WERI-Rb-1 (cell line): ENCODE data around the gene NFKB1.
A peak's percentile ranks its signal among the peaks of the same experiment; 100 is the strongest.

Experiments used
- DNase-seq: peaks from one replicate; pipeline ENCODE4 v3.0.0-alpha.2; 2020
- H3K27ac ChIP-seq: fragments of 250-450 bp; sonication (Bioruptor Pico); 2 replicates; pipeline ENCODE4 v1.5.1; 2020; ENCODE audit warnings: mild to moderate bottlenecking, moderate library complexity
- H3K27me3 ChIP-seq: fragments of 250-450 bp; sonication (Bioruptor Pico); 2 replicates; pipeline ENCODE4 v1.5.1; 2021; ENCODE audit warnings: mild to moderate bottlenecking, low read depth, moderate library complexity; ENCODE audit not compliant: insufficient read depth, severe bottlenecking
- H3K36me3 ChIP-seq: fragments of 250-450 bp; sonication (Bioruptor Pico); 2 replicates; pipeline ENCODE4 v1.5.1; 2020; ENCODE audit warnings: mild to moderate bottlenecking, moderate library complexity
- H3K4me3 ChIP-seq: 2 replicates; pipeline ENCODE4 v1.5.1; 2011; ENCODE audit warnings: low read depth, mild to moderate bottlenecking, control low read depth, low read length
- H3K9me3 ChIP-seq: fragments of 250-450 bp; sonication (Bioruptor Pico); 2 replicates; pipeline ENCODE4 v1.5.1; 2021; ENCODE audit warnings: mild to moderate bottlenecking, moderate library complexity; ENCODE audit not compliant: severe bottlenecking
- CTCF ChIP-seq: IDR thresholded peaks from 2 replicates; pipeline ENCODE4 v1.5.1; 2011; ENCODE audit warnings: low read depth, mild to moderate bottlenecking, control low read depth, inconsistent platforms, low read length

The NFKB1 gene

GRCh38 chr4:102623622-102624021 lies 122.5 kb downstream of the NFKB1 start:
- Histone ChIP-seq H3K9me3 (no peaks in the 10 kb centered on the region), H3K27ac (no peak overlapping the region), H3K4me3 (no peak overlapping the region), H3K36me3 (no peaks in the 10 kb centered on the region), H3K27me3 (no peaks in the 10 kb centered on the region)
- peak; percentile 70 for TF ChIP-seq CTCF
- DNase-seq, result peak; percentile 53

- no peak for TF ChIP-seq CTCF
- H3K27me3 ChIP-seq, result no peaks in the 10 kb centered on the region
- H3K36me3 ChIP-seq, result no peaks in the 10 kb centered on the region
- no peak overlapping the region for H3K27ac ChIP-seq
- no peaks in the 10 kb centered on the region for H3K9me3 ChIP-seq
- H3K4me3 ChIP-seq, result no peak overlapping the region
- DNase-seq, result no peak
Observed at GRCh38 chr4:102624505-102624904, 123.3 kb downstream of the NFKB1 start.

- no peaks in the 10 kb centered on the region for H3K36me3 ChIP-seq
- DNase-seq, result peak; percentile 50
- no peak overlapping the region for H3K4me3 ChIP-seq
- no peaks in the 10 kb centered on the region for H3K9me3 ChIP-seq
- H3K27me3 ChIP-seq, result no peaks in the 10 kb centered on the region
- H3K27ac ChIP-seq, result no peak overlapping the region
- peak; percentile 48 for TF ChIP-seq CTCF
Observed at GRCh38 chr4:102625232-102625930, 124.2 kb downstream of the NFKB1 start.

- Histone ChIP-seq H3K4me3 (no peak overlapping the region), H3K36me3 (no peaks in the 10 kb centered on the region), H3K9me3 (no peaks in the 10 kb centered on the region), H3K27ac (no peak overlapping the region), H3K27me3 (no peaks in the 10 kb centered on the region)
- no peak for TF ChIP-seq CTCF
- DNase-seq, result no peak
Observed at GRCh38 chr4:102627831-102628523, 126.8 kb downstream of the NFKB1 start.

GRCh38 chr4:102629673-102630072 lies 128.5 kb downstream of the NFKB1 start:
- DNase-seq, result no peak
- H3K27me3 ChIP-seq, result no peaks in the 10 kb centered on the region
- no peak overlapping the region for H3K4me3 ChIP-seq
- no peak for TF ChIP-seq CTCF
- H3K36me3 ChIP-seq, result peaks cover 6% of the 10 kb centered on the region
- H3K9me3 ChIP-seq, result no peaks in the 10 kb centered on the region
- H3K27ac ChIP-seq, result no peak overlapping the region

GRCh38 chr4:102631616-102632015 lies 130.5 kb downstream of the NFKB1 start:
- Histone ChIP-seq H3K27ac (no peak overlapping the region), H3K36me3 (peaks cover 9% of the 10 kb centered on the region), H3K9me3 (no peaks in the 10 kb centered on the region), H3K27me3 (no peaks in the 10 kb centered on the region), H3K4me3 (no peak overlapping the region)
- TF ChIP-seq CTCF, result no peak
- no peak for DNase-seq
